GM23338 (cell line): ENCODE measurements around the gene CYYR1.

Source experiments
- EZH2 ChIP-seq: fragments of 200-600 bp; sonication (generic); IDR thresholded peaks from one replicate; pipeline ENCODE4 v1.8.0; 2017; ENCODE audit warnings: antibody characterized with exemption, mild to moderate bottlenecking, low read depth; ENCODE audit not compliant: unreplicated experiment
- EZH2phosphoT487 ChIP-seq: fragments of 200-600 bp; sonication (generic); IDR thresholded peaks from one replicate; pipeline ENCODE4 v1.8.1; 2018; ENCODE audit warnings: antibody characterized with exemption; ENCODE audit not compliant: unreplicated experiment
- NANOG ChIP-seq: IDR thresholded peaks from 2 replicates; pipeline ENCODE4 v1.6.1; 2016; ENCODE audit warnings: antibody characterized with exemption, borderline replicate concordance
- POLR2AphosphoS5 ChIP-seq: IDR thresholded peaks from 2 replicates; pipeline ENCODE4 v1.6.1; 2016; ENCODE audit warnings: antibody characterized with exemption, low read depth
- ZNF462 ChIP-seq: fragments of 250-450 bp; sonication (Bioruptor Pico); IDR thresholded peaks from 2 replicates; pipeline ENCODE4 v1.5.0; 2020; ENCODE audit warnings: mild to moderate bottlenecking, moderate library complexity
- TF ChIP-seq, protein P1 (sequence below): IDR thresholded peaks from 2 replicates; pipeline ENCODE4 v1.6.1; 2016; ENCODE audit warnings: antibody characterized with exemption
- TF ChIP-seq, protein P2 (sequence below), 2 experiments: fragments of 200-600 bp in 1 of 2; sonication (generic) in 1 of 2; conservative IDR thresholded peaks; 2 replicates each; pipeline versions ENCODE4 v1.5.1 to v1.6.1; 2016 to 2017; ENCODE audit warnings: antibody characterized with exemption in 2 of 2, low read depth in 2 of 2, mild to moderate bottlenecking in 2 of 2, moderate library complexity in 1 of 2
- TF ChIP-seq, protein P3 (sequence below): IDR thresholded peaks from one replicate; pipeline ENCODE4 v1.6.1; 2018; ENCODE audit warnings: antibody characterized with exemption; ENCODE audit not compliant: unreplicated experiment

GRCh38 chr21:26438976-26439375, 134.1 kb downstream of the CYYR1 start:
- TF ChIP-seq EZH2 = no peak
- TF ChIP-seq, protein P1, sequence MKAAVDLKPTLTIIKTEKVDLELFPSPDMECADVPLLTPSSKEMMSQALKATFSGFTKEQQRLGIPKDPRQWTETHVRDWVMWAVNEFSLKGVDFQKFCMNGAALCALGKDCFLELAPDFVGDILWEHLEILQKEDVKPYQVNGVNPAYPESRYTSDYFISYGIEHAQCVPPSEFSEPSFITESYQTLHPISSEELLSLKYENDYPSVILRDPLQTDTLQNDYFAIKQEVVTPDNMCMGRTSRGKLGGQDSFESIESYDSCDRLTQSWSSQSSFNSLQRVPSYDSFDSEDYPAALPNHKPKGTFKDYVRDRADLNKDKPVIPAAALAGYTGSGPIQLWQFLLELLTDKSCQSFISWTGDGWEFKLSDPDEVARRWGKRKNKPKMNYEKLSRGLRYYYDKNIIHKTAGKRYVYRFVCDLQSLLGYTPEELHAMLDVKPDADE = no peak
- TF ChIP-seq, protein P2, sequence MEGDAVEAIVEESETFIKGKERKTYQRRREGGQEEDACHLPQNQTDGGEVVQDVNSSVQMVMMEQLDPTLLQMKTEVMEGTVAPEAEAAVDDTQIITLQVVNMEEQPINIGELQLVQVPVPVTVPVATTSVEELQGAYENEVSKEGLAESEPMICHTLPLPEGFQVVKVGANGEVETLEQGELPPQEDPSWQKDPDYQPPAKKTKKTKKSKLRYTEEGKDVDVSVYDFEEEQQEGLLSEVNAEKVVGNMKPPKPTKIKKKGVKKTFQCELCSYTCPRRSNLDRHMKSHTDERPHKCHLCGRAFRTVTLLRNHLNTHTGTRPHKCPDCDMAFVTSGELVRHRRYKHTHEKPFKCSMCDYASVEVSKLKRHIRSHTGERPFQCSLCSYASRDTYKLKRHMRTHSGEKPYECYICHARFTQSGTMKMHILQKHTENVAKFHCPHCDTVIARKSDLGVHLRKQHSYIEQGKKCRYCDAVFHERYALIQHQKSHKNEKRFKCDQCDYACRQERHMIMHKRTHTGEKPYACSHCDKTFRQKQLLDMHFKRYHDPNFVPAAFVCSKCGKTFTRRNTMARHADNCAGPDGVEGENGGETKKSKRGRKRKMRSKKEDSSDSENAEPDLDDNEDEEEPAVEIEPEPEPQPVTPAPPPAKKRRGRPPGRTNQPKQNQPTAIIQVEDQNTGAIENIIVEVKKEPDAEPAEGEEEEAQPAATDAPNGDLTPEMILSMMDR (conservative IDR thresholded peaks at IDR 0.05; ENCODE audit: low read depth in 2 of 2) = no peak
- no peak for TF ChIP-seq POLR2AphosphoS5
- no peak for TF ChIP-seq ZNF462
- TF ChIP-seq NANOG = no peak
- TF ChIP-seq EZH2phosphoT487 = no peak
- TF ChIP-seq, protein P3, sequence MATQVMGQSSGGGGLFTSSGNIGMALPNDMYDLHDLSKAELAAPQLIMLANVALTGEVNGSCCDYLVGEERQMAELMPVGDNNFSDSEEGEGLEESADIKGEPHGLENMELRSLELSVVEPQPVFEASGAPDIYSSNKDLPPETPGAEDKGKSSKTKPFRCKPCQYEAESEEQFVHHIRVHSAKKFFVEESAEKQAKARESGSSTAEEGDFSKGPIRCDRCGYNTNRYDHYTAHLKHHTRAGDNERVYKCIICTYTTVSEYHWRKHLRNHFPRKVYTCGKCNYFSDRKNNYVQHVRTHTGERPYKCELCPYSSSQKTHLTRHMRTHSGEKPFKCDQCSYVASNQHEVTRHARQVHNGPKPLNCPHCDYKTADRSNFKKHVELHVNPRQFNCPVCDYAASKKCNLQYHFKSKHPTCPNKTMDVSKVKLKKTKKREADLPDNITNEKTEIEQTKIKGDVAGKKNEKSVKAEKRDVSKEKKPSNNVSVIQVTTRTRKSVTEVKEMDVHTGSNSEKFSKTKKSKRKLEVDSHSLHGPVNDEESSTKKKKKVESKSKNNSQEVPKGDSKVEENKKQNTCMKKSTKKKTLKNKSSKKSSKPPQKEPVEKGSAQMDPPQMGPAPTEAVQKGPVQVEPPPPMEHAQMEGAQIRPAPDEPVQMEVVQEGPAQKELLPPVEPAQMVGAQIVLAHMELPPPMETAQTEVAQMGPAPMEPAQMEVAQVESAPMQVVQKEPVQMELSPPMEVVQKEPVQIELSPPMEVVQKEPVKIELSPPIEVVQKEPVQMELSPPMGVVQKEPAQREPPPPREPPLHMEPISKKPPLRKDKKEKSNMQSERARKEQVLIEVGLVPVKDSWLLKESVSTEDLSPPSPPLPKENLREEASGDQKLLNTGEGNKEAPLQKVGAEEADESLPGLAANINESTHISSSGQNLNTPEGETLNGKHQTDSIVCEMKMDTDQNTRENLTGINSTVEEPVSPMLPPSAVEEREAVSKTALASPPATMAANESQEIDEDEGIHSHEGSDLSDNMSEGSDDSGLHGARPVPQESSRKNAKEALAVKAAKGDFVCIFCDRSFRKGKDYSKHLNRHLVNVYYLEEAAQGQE = no peak
